Thyroid gland (tissue), 4 donors: Measurements from ENCODE around the gene UGT8. TPM values are rescaled to one million over a fixed set of nuclear protein-coding genes. Genes with fewer than 3 reads are reported as not detected.
"Not testable (repeated sequence)": the region's sequence is repeated elsewhere in the genome, so short reads cannot be mapped to it uniquely, and the experiment has no call there.

Source experiments
- DNase-seq, 2 donors: peaks; one replicate each; pipeline ENCODE4 v3.0.0-alpha.2; 2019
- H3K27ac ChIP-seq, 3 donors: fragments of 200-600 bp; sonication (generic); 1 replicate in 2 of 3; 2 replicates in 1 of 3; pipeline ENCODE4 v1.5.1; 2016 to 2019; ENCODE audit warnings: mild to moderate bottlenecking in 1 of 3, moderate library complexity in 1 of 3
- H3K27me3 ChIP-seq: fragments of 200-600 bp; sonication (generic); one replicate; pipeline ENCODE4 v1.5.1; 2019
- H3K36me3 ChIP-seq, 2 donors: fragments of 200-600 bp; sonication (generic); one replicate each; pipeline ENCODE4 v1.5.1; 2016 to 2019
- H3K4me1 ChIP-seq, 2 donors: fragments of 200-600 bp; sonication (generic); one replicate each; pipeline ENCODE4 v1.5.1; 2017 to 2019
- H3K4me3 ChIP-seq, 3 donors: fragments of 200-600 bp; sonication (generic); replicated peaks in 1 of 3; 1 replicate in 2 of 3; 2 replicates in 1 of 3; pipeline ENCODE4 v1.5.1; 2016; ENCODE audit warnings: mild to moderate bottlenecking in 1 of 3
- H3K9me3 ChIP-seq: fragments of 200-600 bp; sonication (generic); one replicate; pipeline ENCODE4 v1.5.1; 2017
- CTCF ChIP-seq, 6 experiments: fragments of 200-600 bp in 3 of 6; fragments of 450-650 bp in 3 of 6; sonication (generic) in 3 of 6; IDR thresholded peaks; one replicate each; pipeline ENCODE4 v1.5.1; 2016 to 2019; ENCODE audit warnings: antibody characterized with exemption in 6 of 6, mild to moderate bottlenecking in 2 of 6, inconsistent platforms in 1 of 6, moderate library complexity in 1 of 6
- POLR2A ChIP-seq, 2 donors: fragments of 450-650 bp; IDR thresholded peaks; one replicate each; pipeline ENCODE4 v1.6.1; 2017; ENCODE audit warnings: antibody characterized with exemption in 2 of 2, mild to moderate bottlenecking in 2 of 2, moderate library complexity in 1 of 2
- WGBS, 2 donors: methylation state at CpG; one replicate each; pipeline ENCODE4 v1.1.5; 2017; 5-methylcytosine and 5-hydroxymethylcytosine counted together
- intact Hi-C: fragments of 100-400 bp; cut with DNase I; formaldehyde crosslinking; loops from one replicate; pipeline ENCODE4 v1.15.1; 2023
- total RNA-seq, 4 donors: library from RNA; depleted of rRNA; stranded (reverse); fragments of >200 nt; gene quantifications; one replicate each; pipeline ENCODE4 v1.2.3, GENCODE V29; 2016

The UGT8 gene
- total RNA-seq, 4 donors from 2014 or later = 7.8 to 21.0 (median 13.6) TPM

GRCh38 chr4:114658179-114658578 lies 59.6 kb downstream of the UGT8 start:
- Histone ChIP-seq H3K27ac (no peak overlapping the region), H3K9me3 (no peaks in the 10 kb centered on the region), H3K27me3 (no peaks in the 10 kb centered on the region), H3K4me1 (no peaks in the 10 kb centered on the region), H3K36me3 (no peaks in the 10 kb centered on the region), H3K4me3 (no peak overlapping the region)
- TF ChIP-seq CTCF (IDR thresholded peaks at IDR 0.05) = no peak
- intact Hi-C loops = no loop called here
- DNase-seq = no peak

GRCh38 chr4:114658776-114659175 lies 60.2 kb downstream of the UGT8 start:
- H3K27ac ChIP-seq = no peak overlapping the region
- 91% methylated on average over 4 of the region's 4 CpGs for WGBS, 2 donors
- DNase-seq = no peak
- no peaks in the 10 kb centered on the region for H3K9me3 ChIP-seq
- H3K27me3 ChIP-seq = no peaks in the 10 kb centered on the region
- no peaks in the 10 kb centered on the region for H3K36me3 ChIP-seq
- TF ChIP-seq POLR2A (IDR thresholded peaks at IDR 0.05) = no peak
- no peak for TF ChIP-seq CTCF (IDR thresholded peaks at IDR 0.05)
- intact Hi-C loops = no loop called here
- no peaks in the 10 kb centered on the region for H3K4me1 ChIP-seq
- H3K4me3 ChIP-seq = no peak overlapping the region

DNA sequence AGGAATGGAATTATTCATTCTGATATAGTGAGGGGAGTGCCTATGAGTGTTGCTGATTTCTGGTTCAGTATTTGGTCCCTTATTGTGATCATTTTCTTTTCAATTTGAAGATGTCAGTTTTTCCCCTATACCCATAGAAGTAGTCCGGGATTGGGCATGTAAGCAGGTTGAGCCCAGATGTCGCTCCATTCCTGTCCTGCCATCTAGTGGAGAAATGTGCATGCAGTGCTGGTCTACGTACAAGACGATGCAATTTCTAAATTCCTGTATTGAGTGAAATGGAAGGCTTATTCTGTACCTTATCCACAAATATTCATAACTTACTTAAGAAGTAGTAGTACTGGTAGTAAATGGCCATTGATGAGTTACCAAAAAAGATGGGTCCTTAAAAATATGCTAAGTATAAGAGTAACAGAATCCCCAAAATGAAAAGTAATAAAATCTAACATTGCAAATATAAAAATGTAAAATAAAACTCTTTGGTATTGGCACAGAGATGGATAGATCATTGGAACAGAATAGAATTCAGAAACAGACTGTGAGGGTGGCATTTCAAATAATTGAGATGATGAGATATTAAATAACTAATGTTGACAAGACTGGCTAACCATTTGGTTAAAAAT lies 60.9 kb downstream of the UGT8 start:
- intact Hi-C loops = loop anchor here (5.0 to 10.0 kb wide), 2 partner anchors 155 to 272 kb away; no protein-coding TSS in a partner anchor

GRCh38 chr4:114663083-114663482 lies 64.5 kb downstream of the UGT8 start:
- Histone ChIP-seq H3K27me3 (no peaks in the 10 kb centered on the region), H3K36me3 (no peaks in the 10 kb centered on the region), H3K4me1 (no peaks in the 10 kb centered on the region), H3K4me3 (no peak overlapping the region), H3K27ac (no peak overlapping the region), H3K9me3 (no peaks in the 10 kb centered on the region)
- TF ChIP-seq CTCF (IDR thresholded peaks at IDR 0.05) (no peak), POLR2A (IDR thresholded peaks at IDR 0.05) (no peak)
- WGBS, 2 donors = 93 to 94% methylated on average over 5 of the region's 5 CpGs
- intact Hi-C loops = loop anchor here (5.0 to 10.0 kb wide), 2 partner anchors 158 to 276 kb away; no protein-coding TSS in a partner anchor
- no peak for DNase-seq

More for the DNA sequence above, 60.9 kb downstream of the UGT8 start:
- H3K27me3 ChIP-seq = no peaks in the 10 kb centered on the region
- 1 to 3% methylated on average over 4 of the region's 4 CpGs for WGBS, 2 donors
- H3K9me3 ChIP-seq = no peaks in the 10 kb centered on the region
- no peak for TF ChIP-seq POLR2A (IDR thresholded peaks at IDR 0.05)
- TF ChIP-seq CTCF (IDR thresholded peaks at IDR 0.05) = peak; percentile 51 to 86 (median 65)
- H3K4me3 ChIP-seq = no peak overlapping the region
- peak; percentile 66 to 68 for DNase-seq
- no peaks in the 10 kb centered on the region for H3K4me1 ChIP-seq
- H3K36me3 ChIP-seq = no peaks in the 10 kb centered on the region
- H3K27ac ChIP-seq = no peak overlapping the region

DNA sequence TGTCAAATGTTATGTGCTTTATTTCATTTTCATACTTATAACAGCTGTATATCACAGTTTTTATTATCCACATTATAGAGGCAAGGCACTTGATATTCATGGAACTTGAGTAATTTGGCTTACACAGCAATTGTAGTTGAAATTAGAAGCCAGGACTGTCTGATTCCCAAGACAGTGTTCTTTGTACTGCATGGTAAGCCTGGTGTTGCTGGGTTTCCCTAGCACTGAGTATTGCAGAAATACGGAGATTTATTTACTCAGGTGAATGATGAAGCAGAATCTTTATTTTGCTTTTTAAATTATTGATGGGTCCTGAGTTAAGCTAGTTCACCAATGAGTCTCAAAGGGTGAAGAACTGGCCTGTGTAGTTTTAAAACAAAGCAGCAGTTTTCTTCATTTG lies 70.0 kb downstream of the UGT8 start:
- intact Hi-C loops = loop anchor here (10.0 kb wide), 1 partner anchor 164 kb away; no protein-coding TSS in a partner anchor
- Histone ChIP-seq H3K36me3 (no peaks in the 10 kb centered on the region), H3K27ac (no peak overlapping the region), H3K27me3 (no peaks in the 10 kb centered on the region), H3K4me1 (no peaks in the 10 kb centered on the region), H3K9me3 (no peaks in the 10 kb centered on the region), H3K4me3 (no peak overlapping the region)
- no peak for DNase-seq
- TF ChIP-seq CTCF (IDR thresholded peaks at IDR 0.05) = no peak
- no peak for TF ChIP-seq POLR2A (IDR thresholded peaks at IDR 0.05)
- WGBS, 2 donors = 80 to 81% methylated on average over 1 of the region's 1 CpG

DNA sequence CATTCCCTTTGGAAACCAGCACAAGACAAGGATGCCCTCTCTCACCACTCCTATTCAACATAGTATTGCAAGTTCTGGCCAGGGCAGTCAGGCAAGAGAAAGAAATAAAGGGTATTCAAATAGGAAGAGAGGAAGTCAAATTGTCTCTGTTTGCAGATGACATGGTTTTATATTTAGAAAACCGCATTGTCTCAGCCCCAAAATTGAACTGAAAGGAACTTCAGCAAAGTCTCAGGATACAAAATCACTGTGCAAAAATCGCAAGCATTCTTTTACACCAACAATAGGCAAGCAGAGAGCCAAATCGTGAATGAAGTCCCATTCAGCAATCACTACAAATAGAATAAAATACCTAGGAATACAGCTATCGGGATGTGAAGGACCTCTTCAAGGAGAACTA lies 72.1 kb downstream of the UGT8 start:
- H3K4me1 ChIP-seq, H3K9me3 ChIP-seq, H3K4me3 ChIP-seq, H3K36me3 ChIP-seq, H3K27me3 ChIP-seq, DNase-seq, intact Hi-C loops, H3K27ac ChIP-seq: not testable (repeated sequence)
- WGBS, 2 donors = 79 to 84% methylated on average over 4 of the region's 4 CpGs
